Measurements from ENCODE around the gene PCDHGB2. TPM values are rescaled to one million over a fixed set of nuclear protein-coding genes. Genes with fewer than 3 reads are reported as not detected.
A peak's percentile ranks its signal among the peaks of the same experiment; 100 is the strongest.

The PCDHGB2 gene
- polyA plus RNA-seq, 3 donors = 0.01 TPM; not detected in 2

DNA sequence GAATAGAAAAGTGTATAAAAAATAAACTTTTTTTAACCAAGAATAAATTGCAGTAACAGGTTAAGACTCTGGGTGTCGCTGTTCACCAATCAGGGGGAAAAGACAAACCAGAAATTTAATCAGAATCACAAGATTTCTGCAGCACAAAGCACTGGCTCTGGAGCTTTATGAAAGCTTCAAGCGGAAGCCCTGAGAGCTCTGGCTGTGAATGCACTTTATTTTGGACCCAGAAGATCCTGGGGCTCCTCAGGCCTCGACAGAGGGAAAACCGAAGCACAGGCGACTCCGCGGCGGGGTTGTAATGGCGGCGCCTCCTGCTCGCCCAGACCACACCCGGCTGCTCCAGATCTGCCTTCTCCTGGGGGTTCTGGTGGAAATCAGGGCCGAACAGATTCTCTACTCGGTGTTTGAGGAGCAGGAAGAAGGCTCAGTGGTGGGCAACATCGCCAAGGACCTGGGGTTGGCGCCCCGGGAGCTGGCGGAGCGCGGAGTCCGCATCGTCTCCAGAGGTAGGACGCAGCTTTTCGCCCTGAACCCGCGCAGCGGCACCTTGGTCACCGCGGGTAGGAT is 4.8 kb upstream of the PCDHGB2 start, which contains the start of gene PCDHGA4:
Gene PCDHGA4 (plus strand): TSS at position 122 of the 570 bp plus-strand sequence. CDS start 87 bp downstream, at position 209.
- Histone ChIP-seq H3K79me2 (ENCODE audit: insufficient read depth, low read length) (no peaks in the 10 kb centered on the region), H3K27ac (ENCODE audit: low read depth in 1 of 2, low read length in 2 of 2) (no peak within 1 kb of the TSS), H3K4me1 (ENCODE audit: control insufficient read depth in 1 of 2, insufficient read depth in 2 of 2, low read length in 2 of 2) (no peaks in the 10 kb centered on the region), H3K9me3 (replicated peaks in 1 of 2; ENCODE audit: control insufficient read depth in 1 of 2, insufficient read depth in 1 of 2, low read length in 2 of 2) (peaks cover 52 to 75% of the 10 kb centered on the region in 2 donors), H3K9ac (ENCODE audit: insufficient read depth, low read length, poor library complexity, severe bottlenecking) (no peak within 1 kb of the TSS), H4K20me1 (ENCODE audit: insufficient read depth, low read length) (no peaks in the 10 kb centered on the region), H3K36me3 (replicated peaks in 1 of 2; ENCODE audit: control insufficient read depth in 1 of 2, insufficient read depth in 2 of 2, low read length in 2 of 2) (no peaks in the 10 kb centered on the region), H2AFZ (ENCODE audit: insufficient read depth, low read depth, low read length, poor library complexity, severe bottlenecking) (peak within 1 kb of the TSS; percentile 33), H3K27me3 (ENCODE audit: control insufficient read depth in 2 of 2, insufficient read depth in 2 of 2, low read length in 2 of 2) (peaks cover 30 to 91% of the 10 kb centered on the region in 2 donors), H3K4me3 (replicated peaks in 1 of 3; ENCODE audit: low read depth in 2 of 3, low read length in 3 of 3) (peak within 1 kb of the TSS in 1 of 3 experiments; percentile 19), H3K4me2 (replicated peaks; ENCODE audit: extremely low read depth, low read length, poor library complexity, severe bottlenecking) (no peak within 1 kb of the TSS)
- H3K4me1 Mint-ChIP-seq = peaks cover 2% of the 10 kb centered on the region
- H3K27me3 Mint-ChIP-seq (ENCODE audit: low read depth in 3 of 3) = peaks cover 29 to 64% (median 60%) of the 10 kb centered on the region in 3 donors
- DNase-seq = no peak
- peak within 1 kb of the TSS in 1 of 2 donors; percentile 42 for H3K4me3 Mint-ChIP-seq
- peaks cover 37 to 80% (median 62%) of the 10 kb centered on the region in 7 donors for H3K9me3 Mint-ChIP-seq
- intact Hi-C loops (cut with micrococcal nuclease) = no loop called here
- TF ChIP-seq CTCF (IDR thresholded peaks at IDR 0.05) = peak; percentile 63
- WGBS (ENCODE audit: insufficient coverage) = 15% methylated on average over 28 of the region's 29 CpGs
- no peak within 1 kb of the TSS for H3K27ac Mint-ChIP-seq
- H3K36me3 Mint-ChIP-seq = peaks cover 6 to 7% of the 10 kb centered on the region in 2 donors

DNA sequence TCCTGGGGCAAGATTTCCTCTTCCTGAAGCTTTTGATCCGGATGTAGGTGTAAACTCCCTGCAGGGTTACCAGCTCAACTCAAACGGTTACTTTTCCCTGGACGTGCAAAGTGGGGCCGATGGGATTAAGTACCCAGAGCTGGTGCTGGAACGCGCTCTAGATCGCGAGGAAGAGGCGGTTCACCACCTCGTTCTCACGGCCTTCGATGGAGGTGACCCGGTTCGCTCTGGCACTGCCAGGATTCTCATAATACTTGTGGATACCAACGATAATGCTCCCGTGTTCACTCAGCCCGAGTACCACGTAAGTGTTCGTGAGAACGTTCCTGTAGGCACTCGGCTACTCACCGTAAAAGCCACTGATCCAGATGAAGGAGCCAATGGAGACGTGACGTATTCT is 4.2 kb upstream of the PCDHGB2 start:
- peaks cover 31 to 91% of the 10 kb centered on the region in 2 donors for H3K27me3 ChIP-seq (ENCODE audit: control insufficient read depth in 2 of 2, insufficient read depth in 2 of 2, low read length in 2 of 2)
- no peak overlapping the region for H3K27ac Mint-ChIP-seq
- H3K4me3 Mint-ChIP-seq = no peak overlapping the region

More for the DNA sequence above, 4.2 kb upstream of the PCDHGB2 start:
- Histone ChIP-seq H3K79me2 (ENCODE audit: insufficient read depth, low read length) (no peaks in the 10 kb centered on the region), H3K9ac (ENCODE audit: insufficient read depth, low read length, poor library complexity, severe bottlenecking) (no peak overlapping the region), H3K4me1 (ENCODE audit: control insufficient read depth in 1 of 2, insufficient read depth in 2 of 2, low read length in 2 of 2) (no peaks in the 10 kb centered on the region), H3K9me3 (replicated peaks in 1 of 2; ENCODE audit: control insufficient read depth in 1 of 2, insufficient read depth in 1 of 2, low read length in 2 of 2) (peaks cover 53 to 75% of the 10 kb centered on the region in 2 donors), H3K27ac (ENCODE audit: low read depth in 1 of 2, low read length in 2 of 2) (no peak overlapping the region), H4K20me1 (ENCODE audit: insufficient read depth, low read length) (no peaks in the 10 kb centered on the region), H2AFZ (ENCODE audit: insufficient read depth, low read depth, low read length, poor library complexity, severe bottlenecking) (no peak overlapping the region), H3K4me2 (replicated peaks; ENCODE audit: extremely low read depth, low read length, poor library complexity, severe bottlenecking) (no peak overlapping the region), H3K36me3 (replicated peaks in 1 of 2; ENCODE audit: control insufficient read depth in 1 of 2, insufficient read depth in 2 of 2, low read length in 2 of 2) (no peaks in the 10 kb centered on the region), H3K4me3 (replicated peaks in 1 of 3; ENCODE audit: low read depth in 2 of 3, low read length in 3 of 3) (no peak overlapping the region)
- peaks cover 33 to 64% (median 59%) of the 10 kb centered on the region in 3 donors for H3K27me3 Mint-ChIP-seq (ENCODE audit: low read depth in 3 of 3)
- peaks cover 2% of the 10 kb centered on the region for H3K4me1 Mint-ChIP-seq
- no peak for DNase-seq
- peaks cover 38 to 80% (median 62%) of the 10 kb centered on the region in 7 donors for H3K9me3 Mint-ChIP-seq
- peaks cover 9 to 10% of the 10 kb centered on the region in 2 donors for H3K36me3 Mint-ChIP-seq
- no peak for TF ChIP-seq CTCF (IDR thresholded peaks at IDR 0.05)
- intact Hi-C loops (cut with micrococcal nuclease) = no loop called here
- WGBS (ENCODE audit: insufficient coverage) = 48% methylated on average over 23 of the region's 24 CpGs
